ENCODE data around the gene MYO5C.

Gene MYO5C

DNA sequence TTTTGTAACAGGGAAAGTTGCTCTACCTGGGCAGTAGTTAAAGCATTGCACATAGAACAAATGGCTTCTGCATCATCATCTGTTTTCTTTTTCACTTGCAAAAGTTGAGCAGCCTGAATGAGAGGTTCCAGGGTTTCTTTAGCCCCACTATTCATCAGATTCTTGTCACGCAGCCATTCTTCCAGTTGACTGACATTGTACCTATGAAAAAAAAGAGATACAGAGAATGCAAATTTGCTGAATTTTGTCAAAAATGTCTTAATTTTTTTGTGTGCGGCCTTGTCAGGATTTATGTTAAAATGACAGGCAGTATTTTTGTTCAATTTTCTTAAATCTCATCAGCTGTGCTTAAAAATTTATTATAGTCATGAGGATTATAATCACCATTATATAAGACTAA is 21.4 kb upstream of the MYO5C start:
- TF ChIP-seq, protein P1, sequence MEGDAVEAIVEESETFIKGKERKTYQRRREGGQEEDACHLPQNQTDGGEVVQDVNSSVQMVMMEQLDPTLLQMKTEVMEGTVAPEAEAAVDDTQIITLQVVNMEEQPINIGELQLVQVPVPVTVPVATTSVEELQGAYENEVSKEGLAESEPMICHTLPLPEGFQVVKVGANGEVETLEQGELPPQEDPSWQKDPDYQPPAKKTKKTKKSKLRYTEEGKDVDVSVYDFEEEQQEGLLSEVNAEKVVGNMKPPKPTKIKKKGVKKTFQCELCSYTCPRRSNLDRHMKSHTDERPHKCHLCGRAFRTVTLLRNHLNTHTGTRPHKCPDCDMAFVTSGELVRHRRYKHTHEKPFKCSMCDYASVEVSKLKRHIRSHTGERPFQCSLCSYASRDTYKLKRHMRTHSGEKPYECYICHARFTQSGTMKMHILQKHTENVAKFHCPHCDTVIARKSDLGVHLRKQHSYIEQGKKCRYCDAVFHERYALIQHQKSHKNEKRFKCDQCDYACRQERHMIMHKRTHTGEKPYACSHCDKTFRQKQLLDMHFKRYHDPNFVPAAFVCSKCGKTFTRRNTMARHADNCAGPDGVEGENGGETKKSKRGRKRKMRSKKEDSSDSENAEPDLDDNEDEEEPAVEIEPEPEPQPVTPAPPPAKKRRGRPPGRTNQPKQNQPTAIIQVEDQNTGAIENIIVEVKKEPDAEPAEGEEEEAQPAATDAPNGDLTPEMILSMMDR (IDR thresholded peaks at IDR 0.05; ENCODE audit: borderline replicate concordance, control extremely low read depth, extremely low read depth, insufficient read depth, missing control alignments), result no peak
- in situ Hi-C loops (cut with MboI; ENCODE audit: low sequenced_read_pairs, unreplicated experiment), result no loop called here
- no peak for DNase-seq (ENCODE audit: low spot score)

DNA sequence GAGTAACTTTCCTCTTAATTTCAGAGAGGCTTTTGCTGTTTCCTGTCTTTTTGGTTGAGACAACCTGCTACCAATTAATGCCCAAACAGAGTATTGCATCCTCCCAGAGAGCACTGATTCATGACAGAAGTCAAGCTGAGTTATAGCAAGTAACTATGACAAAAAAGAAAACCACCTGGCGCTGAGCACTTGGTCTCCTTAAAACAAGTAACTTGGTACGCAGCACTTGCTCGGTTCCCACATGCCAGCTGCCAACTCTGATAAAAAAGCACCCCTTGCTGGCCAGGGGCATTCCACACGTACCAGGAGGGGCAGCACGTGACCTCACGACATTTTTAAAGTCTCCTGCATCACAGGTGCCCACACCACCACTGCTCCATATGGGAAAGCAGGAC is 13.5 kb upstream of the MYO5C start:
- no peak for DNase-seq (ENCODE audit: low spot score)
- in situ Hi-C loops (cut with MboI; ENCODE audit: low sequenced_read_pairs, unreplicated experiment), result no loop called here
- TF ChIP-seq, protein P1 (IDR thresholded peaks at IDR 0.05; ENCODE audit: borderline replicate concordance, control extremely low read depth, extremely low read depth, insufficient read depth, missing control alignments), result no peak

DNA sequence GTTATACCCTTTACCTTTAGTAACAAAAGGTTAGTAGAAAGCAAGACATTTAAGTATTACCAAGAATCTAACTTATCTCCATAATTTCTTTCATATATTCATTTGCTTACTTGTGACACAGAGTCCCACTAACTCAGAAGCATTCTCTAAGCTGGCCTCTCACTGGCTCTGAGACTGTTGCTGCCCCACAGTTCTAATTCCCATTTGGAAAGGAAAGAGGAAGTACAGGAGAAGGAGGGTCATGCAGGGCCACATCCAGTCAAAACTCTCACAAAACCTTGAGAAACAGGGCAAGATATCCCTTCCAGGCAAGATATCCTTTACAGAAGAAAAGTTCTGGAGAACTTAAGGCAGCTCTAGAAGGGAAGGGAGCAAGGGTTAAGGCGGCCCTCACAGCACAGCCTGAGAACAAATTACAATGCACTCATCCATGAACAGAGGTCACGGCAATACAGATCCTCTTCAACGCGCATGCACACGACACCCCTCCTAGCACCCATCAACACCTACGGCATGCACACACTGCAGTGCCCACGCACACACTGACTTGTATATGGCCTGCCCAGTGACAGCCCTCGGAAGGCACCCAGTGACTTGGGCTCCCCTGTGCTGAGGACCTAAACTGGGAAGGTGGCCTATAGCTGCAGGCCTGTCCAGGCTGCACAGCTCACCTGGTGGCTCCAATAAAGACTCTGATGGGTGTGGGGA is 13.0 kb upstream of the MYO5C start:
- in situ Hi-C loops (cut with MboI; ENCODE audit: low sequenced_read_pairs, unreplicated experiment), result no loop called here
- TF ChIP-seq, protein P1 (IDR thresholded peaks at IDR 0.05; ENCODE audit: borderline replicate concordance, control extremely low read depth, extremely low read depth, insufficient read depth, missing control alignments), result no peak
- DNase-seq (ENCODE audit: low spot score), result no peak

DNA sequence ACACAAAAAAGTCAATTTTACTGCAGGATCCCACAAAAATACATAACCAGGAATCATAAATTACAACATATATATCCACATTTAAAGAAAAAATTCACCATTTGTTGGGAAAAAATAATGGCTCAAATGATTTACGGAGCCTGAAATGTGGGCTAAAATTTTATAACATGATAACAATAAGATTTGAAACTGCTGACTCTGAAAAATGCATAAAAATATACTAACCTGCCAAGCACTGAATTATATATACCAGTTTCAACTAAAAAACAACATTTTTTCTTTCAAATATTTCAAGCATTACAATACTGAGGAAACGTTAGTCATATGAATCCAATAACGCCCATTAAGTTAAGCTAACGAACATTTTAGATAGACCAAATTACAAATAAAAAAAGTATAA is 12.2 kb upstream of the MYO5C start:
- TF ChIP-seq, protein P1 (IDR thresholded peaks at IDR 0.05; ENCODE audit: borderline replicate concordance, control extremely low read depth, extremely low read depth, insufficient read depth, missing control alignments), result no peak
- in situ Hi-C loops (cut with MboI; ENCODE audit: low sequenced_read_pairs, unreplicated experiment), result no loop called here
- DNase-seq (ENCODE audit: low spot score), result no peak

DNA sequence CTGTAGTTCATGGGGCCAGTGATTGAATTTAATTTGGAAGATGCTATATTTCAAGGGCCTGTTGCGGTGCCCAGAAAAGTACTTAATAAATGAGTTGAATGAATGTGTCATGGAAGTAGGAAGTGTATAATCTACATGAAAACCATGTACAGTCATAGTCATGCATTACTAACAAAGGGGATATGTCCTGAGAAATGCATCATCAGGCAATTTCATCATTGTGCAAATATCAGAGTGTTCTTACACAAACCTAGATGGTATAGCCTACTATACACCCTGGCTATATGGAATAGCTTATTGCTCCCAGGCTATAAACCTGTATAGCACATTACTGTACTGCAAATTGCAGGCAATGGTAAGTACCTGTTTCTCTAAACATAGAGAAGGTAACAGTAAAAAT is 10.7 kb upstream of the MYO5C start:
- TF ChIP-seq, protein P1 (IDR thresholded peaks at IDR 0.05; ENCODE audit: borderline replicate concordance, control extremely low read depth, extremely low read depth, insufficient read depth, missing control alignments), result no peak
- in situ Hi-C loops (cut with MboI; ENCODE audit: low sequenced_read_pairs, unreplicated experiment), result no loop called here
- no peak for DNase-seq (ENCODE audit: low spot score)

DNA sequence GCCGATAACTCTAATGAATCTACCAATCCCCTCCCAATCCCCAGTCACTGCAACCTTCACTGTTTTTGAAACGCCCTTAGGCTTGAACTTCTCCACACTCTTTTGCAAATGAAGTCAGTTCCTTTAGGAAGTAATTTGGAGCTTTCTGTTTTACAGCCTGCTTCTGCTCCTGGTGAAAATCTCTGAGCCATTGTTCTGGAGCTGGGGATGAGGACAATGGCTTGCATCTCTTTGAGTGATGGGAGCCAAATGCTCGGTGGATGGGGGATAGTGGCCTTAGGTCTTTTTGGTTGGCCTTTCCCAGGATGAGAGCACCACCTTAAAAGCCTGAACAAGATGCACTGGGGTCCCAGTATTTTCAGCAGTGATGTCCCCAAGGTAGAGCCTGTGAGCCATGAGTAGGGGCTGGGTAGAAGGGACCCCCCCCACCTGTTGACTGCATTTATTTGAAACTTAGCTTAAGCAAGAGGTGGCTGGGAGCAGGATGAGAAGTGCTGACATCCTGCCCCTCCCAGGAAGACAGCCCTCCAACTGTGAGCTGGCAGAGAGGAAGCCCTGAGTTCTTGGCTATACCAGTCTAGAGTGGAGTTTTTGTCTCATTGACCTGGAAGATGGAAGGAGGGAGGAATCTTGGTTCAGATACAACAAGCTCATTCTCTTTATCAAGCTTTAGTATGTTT is 7.6 kb upstream of the MYO5C start:
- in situ Hi-C loops (cut with MboI; ENCODE audit: low sequenced_read_pairs, unreplicated experiment), result no loop called here
- TF ChIP-seq, protein P1 (IDR thresholded peaks at IDR 0.05; ENCODE audit: borderline replicate concordance, control extremely low read depth, extremely low read depth, insufficient read depth, missing control alignments), result no peak

More for the DNA sequence above, 7.6 kb upstream of the MYO5C start:
- DNase-seq (ENCODE audit: low spot score), result no peak

Measured in GM13976 (cell line).